GM19099 (cell line): ENCODE data around the gene MMP3.

ENCODE experiments used
- POLR2A ChIP-seq: IDR thresholded peaks from 3 replicates; pipeline ENCODE4 v1.6.1; 2011; ENCODE audit warnings: low read depth; ENCODE audit not compliant: insufficient read length; ENCODE audit errors: extremely low read depth

The MMP3 gene

DNA sequence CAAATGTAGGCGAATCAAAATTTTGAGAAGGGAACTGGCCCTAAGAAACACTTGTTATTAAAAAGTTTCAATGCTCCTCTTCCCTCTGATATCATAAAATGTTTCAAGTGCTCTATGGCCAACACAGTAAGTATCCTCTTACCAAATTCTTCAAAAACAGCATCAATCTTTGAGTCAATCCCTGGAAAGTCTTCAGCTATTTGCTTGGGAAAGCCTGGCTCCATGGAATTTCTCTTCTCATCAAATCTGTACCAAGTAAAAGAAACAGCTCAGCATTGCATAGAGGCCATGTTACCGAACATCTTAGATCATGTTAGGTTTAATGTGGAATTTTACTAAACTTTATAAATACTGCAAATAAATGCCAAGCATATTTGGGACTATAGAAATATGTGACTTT, 6.3 kb downstream of the MMP3 start:
- TF ChIP-seq POLR2A: no peak

DNA sequence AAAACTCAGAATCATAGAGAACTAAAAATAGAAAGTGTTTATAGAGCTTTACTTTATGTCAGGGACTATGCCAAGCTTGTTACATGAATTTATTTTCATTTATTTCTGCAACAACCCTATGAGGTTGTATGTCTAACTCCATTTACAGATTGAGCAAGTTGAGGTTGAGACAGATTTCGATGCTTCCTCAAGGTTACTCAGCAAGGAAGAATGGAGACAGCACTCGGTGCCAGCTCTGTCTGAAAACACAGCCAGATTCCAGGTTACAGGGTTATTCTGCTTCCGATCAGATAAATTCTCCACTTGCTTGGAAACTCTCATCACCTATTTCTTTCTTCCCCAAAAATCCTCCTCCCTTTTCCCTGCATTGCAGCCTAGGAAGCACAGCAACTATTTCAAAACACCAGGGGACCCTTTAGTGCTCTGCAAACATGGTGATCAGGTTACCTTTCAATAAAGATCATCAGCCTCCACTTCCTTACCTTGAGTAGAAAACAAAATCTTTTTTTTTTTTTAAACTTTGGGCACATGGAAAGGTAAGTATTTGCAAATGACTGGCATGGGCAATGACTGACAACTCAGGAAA, 7.0 kb downstream of the MMP3 start:
- no peak for TF ChIP-seq POLR2A

DNA sequence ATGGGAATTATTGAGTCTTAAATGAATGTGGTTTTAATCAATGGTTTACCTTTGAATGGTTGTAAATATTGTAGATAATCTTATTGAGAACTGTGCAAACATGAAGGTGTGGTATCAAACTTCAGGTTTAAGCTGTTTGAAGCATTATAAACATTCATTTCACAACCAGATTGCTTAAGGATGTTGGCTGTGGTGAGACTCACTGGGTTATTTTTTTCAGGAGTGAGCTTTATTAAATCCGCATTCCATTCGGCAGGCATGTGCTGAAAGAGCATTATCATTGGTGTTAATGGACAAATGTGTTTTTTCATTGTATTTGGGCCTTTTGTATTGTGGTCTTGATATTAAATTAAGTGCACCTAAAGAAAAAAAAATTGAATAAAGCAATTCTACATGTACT, 9.7 kb downstream of the MMP3 start:
- TF ChIP-seq POLR2A: no peak

DNA sequence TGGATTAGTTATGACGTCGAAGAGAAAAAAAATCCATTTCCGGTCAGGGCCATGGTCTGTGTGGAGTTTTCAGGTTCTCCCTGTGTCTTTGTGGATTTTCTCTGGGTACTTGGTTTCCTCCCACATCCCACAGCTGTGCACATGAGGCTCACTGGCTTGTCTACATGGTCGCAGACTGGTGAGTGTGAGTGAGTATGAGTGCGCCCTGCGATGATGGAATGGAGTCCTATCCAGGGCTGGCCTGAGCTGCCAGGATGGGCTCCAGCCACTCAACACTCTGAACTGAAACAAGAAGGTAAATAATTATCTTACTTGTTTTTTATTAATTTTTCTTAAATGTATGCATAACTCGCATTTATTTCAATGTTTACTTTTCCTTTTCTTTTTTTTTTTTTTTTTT, 10.8 kb downstream of the MMP3 start:
- TF ChIP-seq POLR2A: no peak

DNA sequence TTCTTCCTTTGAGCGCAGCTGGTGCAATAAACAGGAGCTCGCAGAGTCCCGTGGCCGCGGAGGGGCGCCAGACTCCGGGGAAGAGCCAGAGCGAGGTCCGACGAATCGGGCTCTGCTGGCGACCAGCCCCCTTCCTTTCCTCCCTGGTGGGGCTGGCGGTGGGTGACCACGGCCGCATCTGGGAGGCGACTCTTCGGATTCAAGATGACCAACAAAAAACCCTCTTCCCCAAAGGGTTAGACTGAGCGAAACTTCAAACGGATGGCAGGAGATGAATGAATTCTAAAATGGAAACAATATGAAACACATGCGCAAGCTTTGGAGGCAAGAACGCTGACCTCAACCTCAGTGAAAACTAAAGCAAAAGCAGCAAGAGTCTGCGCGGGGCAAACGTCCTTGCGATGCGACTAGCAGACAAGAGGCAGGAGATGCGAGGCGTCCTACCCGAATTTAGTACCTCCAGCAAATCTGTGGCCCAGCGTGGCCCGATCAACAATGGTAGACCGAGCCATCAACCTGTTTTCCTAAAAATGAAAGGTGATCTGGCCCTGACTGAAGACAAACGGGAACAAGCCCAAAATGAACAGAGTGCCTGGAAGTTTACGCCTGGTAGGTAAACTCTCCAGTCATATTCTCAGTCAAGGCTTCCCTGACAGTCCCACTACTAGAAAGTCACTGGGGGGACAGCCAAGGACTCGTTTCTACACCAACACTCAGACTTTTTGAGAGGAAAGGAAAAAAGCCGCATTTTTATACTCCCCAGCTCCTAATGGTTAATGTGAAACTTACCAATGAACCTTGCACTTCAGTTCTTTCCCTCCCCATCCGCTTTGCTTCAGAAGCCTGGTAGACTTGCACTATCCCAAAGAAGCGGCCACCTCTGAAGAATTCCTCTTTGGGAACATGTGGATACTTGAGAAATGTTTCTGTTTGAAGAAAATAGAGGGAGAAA, 11.6 kb downstream of the MMP3 start:
- no peak for TF ChIP-seq POLR2A

DNA sequence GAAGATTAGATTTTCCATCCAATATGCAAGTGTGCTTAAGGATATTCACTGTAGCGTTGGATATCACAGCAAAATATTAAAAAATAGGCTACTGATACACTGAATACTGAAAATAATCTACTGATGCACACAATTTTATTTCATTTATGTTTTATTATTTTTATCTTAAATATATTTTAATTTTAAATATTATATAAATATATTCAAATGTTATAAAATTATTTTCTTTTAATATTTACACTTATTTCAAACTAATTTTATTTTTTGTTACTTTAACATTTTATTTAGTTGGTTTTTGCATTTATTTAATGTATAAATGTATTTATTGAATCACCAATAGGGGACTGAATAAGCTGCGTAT, 12.3 kb downstream of the MMP3 start:
- TF ChIP-seq POLR2A: no peak

DNA sequence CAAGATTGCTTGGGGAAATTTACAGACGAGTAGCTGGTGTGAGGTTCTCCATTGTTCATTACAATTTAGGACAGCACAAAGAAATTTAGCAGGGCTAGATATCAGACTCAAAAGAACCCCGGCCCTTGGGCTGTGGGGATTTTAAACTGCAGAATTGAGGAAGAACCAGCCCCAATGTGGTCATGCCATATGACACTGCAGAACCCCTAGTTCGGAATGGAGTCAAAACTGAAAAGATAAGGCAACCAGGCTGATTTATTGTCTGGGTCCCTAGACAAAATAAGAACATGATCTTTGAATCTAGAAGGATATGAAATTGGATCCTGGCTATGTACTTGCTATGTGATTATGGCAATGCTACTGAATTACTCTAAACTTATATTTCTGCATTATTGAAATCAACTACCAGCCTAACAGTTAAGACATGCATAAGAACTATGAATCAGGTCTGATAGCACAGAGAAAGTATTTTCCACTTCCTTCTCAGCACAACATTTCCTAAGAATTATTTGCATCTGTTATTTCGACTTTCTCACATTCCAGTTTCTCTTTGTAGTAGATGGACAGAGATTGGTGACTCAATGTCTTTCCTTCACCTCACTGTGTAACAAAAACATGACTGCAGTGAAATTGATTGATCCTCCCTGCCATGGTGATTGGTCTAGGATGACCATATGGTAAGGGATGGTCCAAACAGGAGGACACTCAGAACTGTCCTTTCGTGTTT, 13.2 kb downstream of the MMP3 start:
- TF ChIP-seq POLR2A: no peak

DNA sequence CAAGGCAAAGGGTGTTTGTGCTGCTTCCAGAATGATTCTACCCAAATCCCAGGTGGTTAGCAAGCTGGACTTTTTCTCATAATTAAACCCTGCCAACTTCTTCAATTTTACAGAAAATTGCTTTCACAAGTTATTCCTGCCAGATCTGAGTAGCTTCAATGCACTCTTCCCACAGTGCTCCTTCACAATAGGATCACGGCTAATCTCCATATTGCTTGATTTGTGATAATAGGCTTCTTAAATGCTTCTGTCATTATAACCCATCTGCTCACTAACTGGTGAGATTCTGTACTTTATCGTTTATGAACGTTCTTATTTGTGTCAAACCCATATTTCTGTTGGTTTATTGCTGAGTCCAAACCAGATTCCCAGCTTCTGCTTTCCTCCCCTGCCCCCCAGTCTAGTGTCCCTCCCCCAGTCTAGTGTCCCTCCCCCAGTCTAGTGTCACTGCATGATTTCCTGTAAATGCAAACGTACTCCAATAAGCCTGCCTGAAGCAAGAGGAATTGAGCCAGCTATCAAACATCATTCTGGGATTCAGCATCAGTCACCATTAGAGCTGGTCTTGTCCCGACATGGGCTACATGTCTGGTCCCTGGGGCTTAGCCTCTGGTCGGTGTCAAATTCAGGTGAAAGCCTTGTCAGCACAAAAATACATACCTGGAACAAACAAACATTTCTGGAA, 14.0 kb downstream of the MMP3 start:
- no peak for TF ChIP-seq POLR2A

DNA sequence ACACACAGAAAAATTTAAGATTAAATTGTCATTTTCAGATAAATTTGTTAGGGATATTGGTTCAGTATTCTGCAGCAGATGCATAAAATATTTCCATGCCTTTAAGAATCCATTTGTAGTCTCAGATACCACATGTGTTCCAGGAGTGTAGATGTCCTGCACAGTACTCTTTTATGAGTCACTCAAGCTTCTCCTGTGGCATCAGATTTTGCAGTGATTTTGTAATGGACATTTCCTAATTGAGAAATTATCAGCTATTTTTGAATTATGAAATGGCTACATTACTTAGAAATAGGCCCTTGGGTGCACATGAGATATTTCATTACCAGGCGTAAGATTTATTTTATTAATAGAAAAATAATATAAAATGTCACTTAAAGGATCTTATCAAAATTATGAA, 18.9 kb downstream of the MMP3 start:
- no peak for TF ChIP-seq POLR2A

DNA sequence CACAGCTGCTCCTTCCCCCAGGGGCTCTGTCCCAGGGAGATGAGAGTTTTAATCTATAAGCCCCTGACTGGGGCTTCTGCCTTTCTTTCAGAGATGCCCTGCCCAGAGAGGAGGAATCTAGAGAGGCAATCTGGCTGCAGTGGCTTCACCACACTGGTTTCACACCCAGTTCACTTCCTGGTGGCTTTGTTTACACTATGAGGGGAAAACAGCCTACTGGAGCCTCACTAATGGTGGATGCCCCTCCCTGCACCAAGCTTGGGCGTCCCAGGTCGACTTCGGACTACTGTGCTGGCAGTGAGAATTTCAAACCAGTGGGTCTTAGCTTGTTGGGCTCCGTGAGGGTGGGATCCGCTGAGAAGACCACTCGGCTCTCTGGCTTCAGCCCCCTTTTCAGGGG, 23.9 kb downstream of the MMP3 start:
- no peak for TF ChIP-seq POLR2A

DNA sequence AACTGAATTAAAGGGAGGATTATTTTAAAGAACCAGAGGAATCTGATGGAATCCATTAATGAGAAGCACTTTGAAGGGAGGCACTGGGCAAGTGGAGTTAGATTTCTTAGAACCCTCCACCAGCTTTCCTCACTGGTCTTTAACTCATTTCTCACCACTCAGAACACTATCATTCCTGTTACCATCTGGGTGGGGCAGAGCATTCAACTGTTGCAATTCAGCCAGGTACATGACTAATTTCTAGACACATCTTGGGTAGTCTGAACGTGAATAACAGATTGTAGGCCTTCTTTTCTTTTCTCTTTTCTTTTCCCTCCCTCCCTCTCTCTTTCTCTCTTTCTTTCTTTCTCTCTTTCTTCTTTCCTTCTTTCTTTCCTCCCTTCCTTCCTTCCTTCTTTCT, 29.9 kb downstream of the MMP3 start:
- TF ChIP-seq POLR2A: no peak

DNA sequence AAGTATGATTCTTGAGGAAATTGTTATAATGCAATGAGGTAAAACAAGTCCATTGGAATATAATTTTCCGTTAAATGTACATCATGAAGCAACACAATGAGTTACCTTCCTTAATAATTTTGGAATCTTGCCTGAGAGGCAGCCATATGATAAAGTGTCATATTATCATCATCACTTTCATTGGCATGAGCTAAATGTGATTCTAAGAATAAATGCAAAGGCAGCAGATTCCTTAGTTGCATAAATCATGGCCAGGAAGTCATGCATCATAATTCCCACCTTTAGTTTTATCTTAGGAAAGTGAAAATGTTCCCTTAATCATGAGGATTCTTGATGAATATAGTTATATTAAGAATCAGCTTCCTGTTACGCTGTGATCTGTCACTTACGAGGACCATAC, 31.2 kb downstream of the MMP3 start:
- TF ChIP-seq POLR2A: no peak

DNA sequence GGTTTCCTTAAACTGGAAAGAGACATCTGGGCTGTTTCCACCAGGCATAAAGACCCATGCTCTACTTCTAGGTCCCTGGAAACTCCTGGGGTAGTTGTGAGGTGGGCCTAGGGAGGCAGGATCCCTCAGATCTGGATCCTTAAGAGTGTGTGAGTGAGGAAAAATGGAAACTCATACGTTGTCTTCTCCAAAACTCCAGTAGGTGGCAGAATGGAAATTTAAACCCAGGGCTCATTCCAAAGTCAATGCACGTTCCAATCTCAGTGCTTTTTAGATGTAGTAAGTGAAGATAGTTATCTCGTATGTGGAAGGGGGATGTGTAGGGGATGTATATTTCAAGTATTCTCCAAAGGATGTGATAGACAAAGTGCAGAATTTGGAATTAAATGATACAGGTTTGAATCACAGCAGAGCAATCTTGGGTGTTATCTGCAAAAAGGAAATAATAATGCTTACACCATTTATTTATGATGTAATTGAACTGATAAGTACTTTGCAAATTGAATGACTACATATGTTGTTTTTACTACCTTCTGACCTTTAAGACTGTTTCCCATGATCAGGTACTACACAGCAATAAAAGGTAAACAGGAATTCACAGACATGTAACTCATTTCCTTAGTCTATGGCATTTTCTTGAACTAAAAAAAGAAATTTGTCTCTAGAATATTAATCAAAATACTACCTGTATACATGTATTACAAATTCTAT, 32.3 kb downstream of the MMP3 start:
- TF ChIP-seq POLR2A: no peak

DNA sequence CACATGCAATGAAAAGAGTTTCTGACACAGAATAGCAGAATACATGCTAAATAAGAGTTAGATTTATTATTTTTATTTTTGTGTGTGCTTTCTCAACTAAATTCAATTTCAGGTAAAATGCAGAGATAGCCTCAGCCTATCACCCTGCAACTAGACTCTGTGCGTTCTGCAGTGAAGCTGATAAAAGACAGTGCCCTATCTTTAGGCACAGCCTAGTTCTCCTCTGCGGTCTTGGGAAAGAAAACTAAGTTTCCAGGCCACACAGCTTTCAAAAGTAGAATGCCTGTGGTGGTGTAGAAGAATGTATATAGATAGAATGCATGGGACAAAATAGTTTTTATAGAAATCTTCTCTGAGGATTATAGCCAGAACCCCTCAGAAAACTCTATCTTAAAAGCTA, 33.4 kb downstream of the MMP3 start:
- no peak for TF ChIP-seq POLR2A

DNA sequence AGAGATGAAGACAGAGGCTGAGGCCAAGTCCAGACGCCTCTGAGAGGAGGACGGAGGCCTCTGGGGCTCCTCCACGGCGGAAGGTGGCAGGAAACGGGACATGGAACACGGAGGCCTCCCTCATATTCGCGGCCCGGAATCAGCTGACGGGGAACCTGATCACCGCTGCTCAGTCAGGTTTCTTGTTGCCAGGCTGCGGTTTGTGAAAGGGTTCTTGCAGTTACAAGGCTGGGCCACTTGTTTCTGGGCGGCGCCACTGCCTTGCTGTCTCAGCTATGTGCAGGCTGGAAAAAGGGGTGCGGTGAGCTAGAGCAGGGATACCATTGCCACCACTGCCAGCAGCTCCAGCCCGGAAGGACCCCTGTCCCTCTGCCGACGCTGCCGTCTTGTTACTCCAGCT, 35.5 kb downstream of the MMP3 start:
- TF ChIP-seq POLR2A: no peak

DNA sequence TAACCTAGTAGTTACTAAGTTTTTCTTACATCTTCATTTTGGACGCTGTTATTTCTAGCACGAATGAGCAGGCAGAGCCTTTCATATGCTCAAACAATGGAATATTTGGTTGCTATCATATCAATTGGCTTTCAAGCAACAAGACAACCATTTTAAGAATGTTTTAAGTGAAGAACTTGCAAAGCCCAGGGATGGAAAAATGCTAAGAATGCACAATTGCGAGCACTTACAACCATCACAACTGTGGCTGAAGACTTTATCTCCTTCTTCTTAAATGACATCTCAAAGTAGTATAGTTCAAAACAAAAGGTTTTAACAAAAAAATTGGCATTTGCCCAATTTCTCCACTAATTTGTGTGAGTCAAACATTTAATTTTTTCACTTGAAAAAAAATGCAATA, 37.1 kb downstream of the MMP3 start:
- TF ChIP-seq POLR2A: no peak

DNA sequence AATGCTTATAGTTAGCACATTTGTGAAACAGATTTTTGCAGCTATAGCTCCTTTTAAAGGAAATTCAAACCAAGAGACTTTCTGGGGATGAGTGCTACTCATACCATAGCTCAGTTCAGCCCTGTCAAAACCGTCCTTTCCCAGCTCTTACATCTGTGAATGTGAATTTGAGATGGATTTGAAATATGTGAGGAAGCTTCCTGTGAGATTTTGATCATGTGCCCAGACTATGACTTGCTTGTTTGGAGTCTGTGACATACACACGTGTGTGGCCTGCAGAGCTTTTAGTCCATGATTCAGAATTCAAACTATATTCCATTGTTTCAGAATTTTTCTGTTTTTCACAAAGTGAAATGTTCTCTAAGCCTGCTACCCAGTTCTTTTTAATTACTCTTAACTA, 41.1 kb downstream of the MMP3 start:
- no peak for TF ChIP-seq POLR2A
